ENCODE results near the gene SDCCAG8. TPM values are rescaled to one million over a fixed set of nuclear protein-coding genes. Genes with fewer than 3 reads are reported as not detected.

The SDCCAG8 gene
- total RNA-seq, 1 donor from 2014 or later = 21.4 TPM

GRCh38 chr1:243543501-243543900 lies 287.7 kb downstream of the SDCCAG8 start:
- no peak for DNase-seq (ENCODE audit: low read depth in 2 of 2)

DNA sequence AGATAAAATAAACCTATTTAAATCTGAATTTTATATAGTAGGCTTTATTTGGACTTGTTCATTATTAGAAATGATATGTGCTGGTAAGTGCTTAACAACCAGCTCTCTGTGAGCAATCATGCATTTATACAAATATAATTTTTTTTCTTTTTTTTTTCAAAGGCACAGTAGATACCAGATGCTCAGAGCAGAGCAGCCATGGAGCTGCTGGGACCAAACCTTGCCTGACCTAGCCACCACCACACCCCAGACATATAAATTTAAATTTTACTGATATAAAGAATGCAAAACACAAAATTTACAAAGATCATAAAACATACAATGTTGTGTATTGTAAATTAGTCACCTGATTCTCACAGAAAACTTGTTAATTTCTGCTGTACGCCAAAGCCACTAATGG lies 290.6 kb downstream of the SDCCAG8 start:
- DNase-seq (ENCODE audit: low read depth in 2 of 2) = no peak

GRCh38 chr1:243547891-243548290 lies 292.1 kb downstream of the SDCCAG8 start:
- no peak for DNase-seq (ENCODE audit: low read depth in 2 of 2)

- DNase-seq (ENCODE audit: low read depth in 2 of 2) = no peak
Observed at GRCh38 chr1:243548516-243548915, 292.7 kb downstream of the SDCCAG8 start.

DNA sequence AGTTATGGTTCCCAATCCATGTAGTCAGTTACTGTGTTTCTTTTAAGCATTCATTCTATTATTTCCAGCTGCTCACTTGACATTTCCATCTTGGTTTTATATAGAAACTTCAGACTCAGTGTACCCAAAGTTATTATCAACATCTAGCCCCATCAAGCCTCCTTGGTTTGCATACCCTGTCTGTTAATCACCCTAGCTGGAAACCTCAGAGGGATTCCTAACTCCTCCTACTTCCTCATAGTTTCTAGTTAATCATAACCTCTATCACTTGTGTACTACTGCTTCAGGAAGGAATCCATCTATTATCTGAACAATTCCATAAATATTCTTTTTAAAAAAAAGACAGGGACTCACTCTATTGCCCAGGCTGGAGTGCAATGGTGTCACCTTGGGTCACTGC lies 293.3 kb downstream of the SDCCAG8 start:
- no peak for DNase-seq (ENCODE audit: low read depth in 2 of 2)

Other genes with a start within 250 kb of the SDCCAG8 start
- gene CEP170, start 760 bp upstream of the SDCCAG8 start, total RNA-seq = 70.6 and 99.4 TPM in 2 replicates

All from dermis microvascular lymphatic vessel endothelial cell (primary cell).